Vagina (tissue), 2 donors: ENCODE results near the gene KRTAP5-3.

Experiments used
- CTCF ChIP-seq, 3 experiments: fragments of 450-650 bp in 2 of 3; fragments of 200-600 bp in 1 of 3; sonication (generic) in 1 of 3; IDR thresholded peaks; one replicate each; pipeline ENCODE4 v1.5.1; 2017 to 2019; ENCODE audit warnings: antibody characterized with exemption in 3 of 3, mild to moderate bottlenecking in 2 of 3, moderate library complexity in 2 of 3
- POLR2A ChIP-seq, 2 donors: fragments of 450-650 bp; IDR thresholded peaks; one replicate each; pipeline ENCODE4 v1.6.1; 2017; ENCODE audit warnings: antibody characterized with exemption in 2 of 2, mild to moderate bottlenecking in 2 of 2, moderate library complexity in 2 of 2
- POLR2AphosphoS5 ChIP-seq, 2 donors: sonication (generic); formaldehyde crosslinking; IDR thresholded peaks; one replicate each; pipeline ENCODE4 v1.9.0; 2017; ENCODE audit warnings: antibody characterized with exemption in 2 of 2, mild to moderate bottlenecking in 2 of 2, low read depth in 1 of 2; ENCODE audit not compliant: insufficient read depth in 1 of 2

GRCh38 chr11:1558775-1559110 lies 49.5 kb downstream of the KRTAP5-3 start:
- no peak for TF ChIP-seq CTCF (IDR thresholded peaks at IDR 0.05)
- no peak for TF ChIP-seq POLR2AphosphoS5 (IDR thresholded peaks at IDR 0.05; ENCODE audit: insufficient read depth in 1 of 2, low read depth in 1 of 2)
- no peak for TF ChIP-seq POLR2A (IDR thresholded peaks at IDR 0.05)
